Stomach smooth muscle (tissue), 2 donors: ENCODE results near the gene ZBTB46.

Experiments used
- H3K27ac ChIP-seq: one replicate; pipeline ENCODE4 v1.7.0; 2013; ENCODE audit warnings: mild to moderate bottlenecking, low read length, inconsistent platforms
- H3K27me3 ChIP-seq, 2 donors: one replicate each; pipeline ENCODE4 v1.7.0; 2013; ENCODE audit warnings: low read length in 2 of 2; ENCODE audit not compliant: insufficient read depth in 2 of 2, control insufficient read depth in 1 of 2
- H3K36me3 ChIP-seq, 2 donors: one replicate each; pipeline ENCODE4 v1.7.0; 2013; ENCODE audit warnings: low read length in 2 of 2; ENCODE audit not compliant: control insufficient read depth in 2 of 2, insufficient read depth in 2 of 2
- H3K4me1 ChIP-seq: one replicate; pipeline ENCODE4 v1.7.0; 2013; ENCODE audit warnings: low read length; ENCODE audit not compliant: control insufficient read depth, insufficient read depth
- H3K4me3 ChIP-seq, 2 donors: one replicate each; pipeline ENCODE4 v1.7.0; 2013; ENCODE audit warnings: low read length in 2 of 2
- H3K9ac ChIP-seq, 2 donors: one replicate each; pipeline ENCODE4 v1.7.0; 2013; ENCODE audit warnings: low read length in 2 of 2, mild to moderate bottlenecking in 1 of 2
- H3K9me3 ChIP-seq, 2 donors: one replicate each; pipeline ENCODE4 v1.7.0; 2013; ENCODE audit warnings: low read length in 2 of 2; ENCODE audit not compliant: control insufficient read depth in 2 of 2
- donor health status: healthy.
- donor health status: Pancreatic carcinoma.

ZBTB46 gene

GRCh38 chr20:63695424-63696305 lies 135.4 kb downstream of the ZBTB46 start:
- peaks cover 0 to 5% of the 10 kb centered on the region in 2 donors for H3K36me3 ChIP-seq
- H3K27me3 ChIP-seq, result no peaks in the 10 kb centered on the region
- peaks cover 28% of the 10 kb centered on the region for H3K4me1 ChIP-seq
- H3K9ac ChIP-seq, result peak overlapping the region in 1 of 2 donors; percentile 2
- no peak overlapping the region for H3K27ac ChIP-seq
- H3K4me3 ChIP-seq, result no peak overlapping the region
- H3K9me3 ChIP-seq, result no peaks in the 10 kb centered on the region

GRCh38 chr20:63694584-63695423 lies 136.3 kb downstream of the ZBTB46 start:
- no peak overlapping the region for H3K27ac ChIP-seq
- H3K9ac ChIP-seq, result no peak overlapping the region
- H3K4me3 ChIP-seq, result no peak overlapping the region
- H3K27me3 ChIP-seq, result no peaks in the 10 kb centered on the region
- peaks cover 28% of the 10 kb centered on the region for H3K4me1 ChIP-seq
- no peaks in the 10 kb centered on the region for H3K9me3 ChIP-seq
- peaks cover 0 to 5% of the 10 kb centered on the region in 2 donors for H3K36me3 ChIP-seq

GRCh38 chr20:63693733-63694583 lies 137.1 kb downstream of the ZBTB46 start:
- peaks cover 20% of the 10 kb centered on the region for H3K4me1 ChIP-seq
- no peaks in the 10 kb centered on the region for H3K9me3 ChIP-seq
- peaks cover 0 to 5% of the 10 kb centered on the region in 2 donors for H3K36me3 ChIP-seq
- no peak overlapping the region for H3K9ac ChIP-seq
- no peak overlapping the region for H3K27ac ChIP-seq
- H3K4me3 ChIP-seq, result no peak overlapping the region
- H3K27me3 ChIP-seq, result no peaks in the 10 kb centered on the region
